ENCODE results near the gene UBIAD1. TPM values are rescaled to one million over a fixed set of nuclear protein-coding genes. Genes with fewer than 3 reads are reported as not detected.

The UBIAD1 gene
- total and polyA plus RNA-seq, 4 experiments from 2014 or later = 30.3 to 51.9 (median 37.7) TPM

- CTCF ChIA-PET (ENCODE audit: partially characterized antibody) = interaction anchor here (1.5 to 12.3 kb wide), 4 partner anchors 17 to 397 kb away, joined by 3 to 187 read pairs (median 8); no protein-coding TSS in a partner anchor
- H3K36me3 Mint-ChIP-seq = peaks cover 30 to 69% of the 10 kb centered on the region in 2 donors
Measured at GRCh38 chr1:11245248-11245647, 27.8 kb upstream of the UBIAD1 start.

GRCh38 chr1:11245904-11246719 lies 26.9 kb upstream of the UBIAD1 start:
- Histone ChIP-seq H3K4me3 (ENCODE audit: low read length in 2 of 2) (no peak overlapping the region), H3K27me3 (ENCODE audit: insufficient read depth, low read length) (no peaks in the 10 kb centered on the region), H3K9me3 (ENCODE audit: control insufficient read depth in 1 of 2, low read length in 2 of 2) (no peaks in the 10 kb centered on the region), H3K36me3 (ENCODE audit: insufficient read depth, low read length) (peaks cover 28% of the 10 kb centered on the region), H3K4me1 (ENCODE audit: insufficient read depth, low read length) (peaks cover 38% of the 10 kb centered on the region), H3K27ac (ENCODE audit: low read depth, low read length) (peak overlapping the region; percentile 35)
- DNase-seq = peak; percentile 45 to 68 (median 57)
- intact Hi-C loops (cut with micrococcal nuclease) = no loop called here
- Mint-ChIP-seq H3K27ac (peak overlapping the region; percentile 83 to 96 (median 89)), H3K27me3 (no peaks in the 10 kb centered on the region), H3K36me3 (peaks cover 32 to 71% of the 10 kb centered on the region in 2 donors), H3K9me3 (no peaks in the 10 kb centered on the region), H3K4me1 (peaks cover 23 to 37% (median 27%) of the 10 kb centered on the region in 4 donors), H3K4me3 (peak overlapping the region in 7 of 8 donors; percentile 19 to 83 (median 57))
- ChIA-PET POLR2A (ENCODE audit: partially characterized antibody) (interaction anchor here (1.1 to 2.9 kb wide), 3 partner anchors 11 to 27 kb away, joined by 3 to 21 read pairs (median 7); partner anchors contain the start of genes MTOR and UBIAD1), CTCF (ENCODE audit: partially characterized antibody) (interaction anchor here (0.8 to 12.3 kb wide), 8 partner anchors 8 to 396 kb away, joined by 3 to 187 read pairs (median 7); no protein-coding TSS in a partner anchor)

More at GRCh38 chr1:11245248-11245647, 27.8 kb upstream of the UBIAD1 start:
- no peaks in the 10 kb centered on the region for H3K9me3 ChIP-seq (ENCODE audit: control insufficient read depth in 1 of 2, low read length in 2 of 2)
- H3K27me3 Mint-ChIP-seq = no peaks in the 10 kb centered on the region
- H3K4me1 Mint-ChIP-seq = peaks cover 22 to 33% (median 24%) of the 10 kb centered on the region in 4 donors
- intact Hi-C loops (cut with micrococcal nuclease) = no loop called here
- H3K9me3 Mint-ChIP-seq = no peaks in the 10 kb centered on the region
- no peaks in the 10 kb centered on the region for H3K27me3 ChIP-seq (ENCODE audit: insufficient read depth, low read length)
- POLR2A ChIA-PET (ENCODE audit: partially characterized antibody) = interaction anchor here (1.1 to 2.9 kb wide), 2 partner anchors 11 to 17 kb away, joined by 3 to 21 read pairs; partner anchors contain the start of gene MTOR
- H3K36me3 ChIP-seq (ENCODE audit: insufficient read depth, low read length) = peaks cover 35% of the 10 kb centered on the region
- H3K27ac ChIP-seq (ENCODE audit: low read depth, low read length) = peak overlapping the region; percentile 16
- H3K4me3 ChIP-seq (ENCODE audit: low read length in 2 of 2) = no peak overlapping the region
- no peak for DNase-seq
- peak overlapping the region in 1 of 8 donors; percentile 17 for H3K4me3 Mint-ChIP-seq
- peak overlapping the region in 6 of 7 donors; percentile 53 to 96 (median 86) for H3K27ac Mint-ChIP-seq
- H3K4me1 ChIP-seq (ENCODE audit: insufficient read depth, low read length) = peaks cover 38% of the 10 kb centered on the region

DNA sequence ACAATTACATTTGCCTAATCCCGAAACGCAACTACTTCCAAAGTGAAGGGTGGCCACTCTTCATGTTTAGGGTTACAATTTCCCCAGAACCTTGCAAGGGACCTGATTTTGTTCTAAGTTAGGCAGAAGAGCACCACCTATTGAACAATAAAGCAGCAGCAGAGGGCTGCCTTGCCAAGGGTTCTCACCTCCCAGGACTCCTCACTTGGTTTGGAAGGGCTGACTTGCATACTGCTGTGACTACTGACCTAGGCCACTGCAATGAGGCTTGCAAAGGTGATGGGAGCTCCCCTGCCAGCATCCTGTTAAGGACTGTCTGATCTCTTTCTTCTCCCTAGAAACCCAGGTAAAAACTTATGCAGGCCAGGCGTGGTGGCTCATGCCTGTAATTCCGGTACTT lies 24.8 kb upstream of the UBIAD1 start:
- no peak overlapping the region for H3K4me3 ChIP-seq (ENCODE audit: low read length in 2 of 2)
- no peak for DNase-seq
- ChIA-PET POLR2A (ENCODE audit: partially characterized antibody) (interaction anchor here (2.5 kb wide), 1 partner anchor 25 kb away, joined by 7 read pairs; the partner anchor contains the start of gene UBIAD1), CTCF (ENCODE audit: partially characterized antibody) (interaction anchor here (0.6 to 12.3 kb wide), 5 partner anchors 10 to 394 kb away, joined by 3 to 187 read pairs (median 5); no protein-coding TSS in a partner anchor)
- intact Hi-C loops (cut with micrococcal nuclease) = no loop called here
- H3K27ac Mint-ChIP-seq = peak overlapping the region in 6 of 7 donors; percentile 50 to 85 (median 72)
- no peaks in the 10 kb centered on the region for H3K27me3 ChIP-seq (ENCODE audit: insufficient read depth, low read length)
- H3K4me1 Mint-ChIP-seq = peaks cover 19 to 32% (median 23%) of the 10 kb centered on the region in 4 donors
- no peak overlapping the region for H3K27ac ChIP-seq (ENCODE audit: low read depth, low read length)
- H3K27me3 Mint-ChIP-seq = no peaks in the 10 kb centered on the region
- H3K4me1 ChIP-seq (ENCODE audit: insufficient read depth, low read length) = peaks cover 38% of the 10 kb centered on the region
- H3K9me3 ChIP-seq (ENCODE audit: control insufficient read depth in 1 of 2, low read length in 2 of 2) = no peaks in the 10 kb centered on the region
- peaks cover 36% of the 10 kb centered on the region for H3K36me3 ChIP-seq (ENCODE audit: insufficient read depth, low read length)
- H3K9me3 Mint-ChIP-seq = no peaks in the 10 kb centered on the region
- no peak overlapping the region for H3K4me3 Mint-ChIP-seq
- H3K36me3 Mint-ChIP-seq = peaks cover 32 to 73% of the 10 kb centered on the region in 2 donors

DNA sequence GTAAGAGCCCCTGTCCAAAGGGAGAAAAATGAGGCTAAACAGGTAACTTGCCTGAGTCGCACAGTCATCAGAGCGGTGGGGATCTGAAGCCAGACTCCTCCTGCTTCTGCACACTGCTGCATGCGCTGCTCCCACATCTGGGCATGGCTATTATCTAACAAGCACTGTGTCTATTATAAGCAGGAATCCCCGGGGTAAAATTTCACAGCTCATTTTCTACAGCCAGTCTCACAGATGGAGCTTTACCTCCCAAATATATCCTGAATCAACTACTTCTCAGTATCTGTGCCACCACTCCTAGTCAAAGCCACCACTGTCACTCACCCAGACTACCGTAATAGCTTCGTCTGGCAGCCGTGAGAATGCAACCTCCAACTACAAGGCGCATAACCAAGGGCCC lies 20.5 kb upstream of the UBIAD1 start:
- H3K27ac ChIP-seq (ENCODE audit: low read depth, low read length) = no peak overlapping the region
- H3K4me3 ChIP-seq (ENCODE audit: low read length in 2 of 2) = no peak overlapping the region
- no peaks in the 10 kb centered on the region for H3K27me3 ChIP-seq (ENCODE audit: insufficient read depth, low read length)
- ChIA-PET POLR2A (ENCODE audit: partially characterized antibody) (interaction anchor here (3.9 kb wide), 1 partner anchor 10 kb away, joined by 19 read pairs; the partner anchor contains the start of gene MTOR), CTCF (ENCODE audit: partially characterized antibody) (interaction anchor here (2.4 to 4.5 kb wide), 3 partner anchors 10 to 215 kb away, joined by 5 to 18 read pairs (median 15); partner anchors contain the start of gene MTOR)
- H3K4me3 Mint-ChIP-seq = no peak overlapping the region
- no peaks in the 10 kb centered on the region for H3K9me3 Mint-ChIP-seq
- H3K9me3 ChIP-seq (ENCODE audit: control insufficient read depth in 1 of 2, low read length in 2 of 2) = no peaks in the 10 kb centered on the region
- H3K36me3 ChIP-seq (ENCODE audit: insufficient read depth, low read length) = peaks cover 51% of the 10 kb centered on the region
- intact Hi-C loops (cut with micrococcal nuclease) = no loop called here
- no peaks in the 10 kb centered on the region for H3K27me3 Mint-ChIP-seq
- H3K27ac Mint-ChIP-seq = peak overlapping the region in 1 of 7 donors; percentile 75
- peaks cover 8% of the 10 kb centered on the region for H3K4me1 ChIP-seq (ENCODE audit: insufficient read depth, low read length)
- no peak for DNase-seq
- peaks cover 41 to 68% of the 10 kb centered on the region in 2 donors for H3K36me3 Mint-ChIP-seq
- peaks cover 4 to 11% (median 7%) of the 10 kb centered on the region in 4 donors for H3K4me1 Mint-ChIP-seq

DNA sequence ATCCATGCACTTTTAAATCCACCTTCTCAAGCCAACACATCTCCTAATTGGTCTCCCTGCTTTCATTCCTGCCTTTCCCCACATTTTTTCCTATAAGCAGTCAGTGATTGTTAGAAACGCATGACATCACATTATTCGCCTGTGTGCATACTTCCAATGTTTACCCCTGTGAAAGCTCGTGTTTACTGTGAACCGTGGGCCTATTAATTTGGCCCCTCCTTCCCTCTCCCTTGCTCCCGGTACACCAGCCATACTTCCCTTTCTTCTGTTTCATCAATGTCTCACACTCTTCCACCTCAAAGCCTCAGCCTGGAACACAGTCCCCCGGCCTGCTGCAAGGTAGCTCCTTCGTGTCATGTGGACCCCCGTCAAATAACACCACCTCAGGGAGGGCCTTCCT lies 19.8 kb upstream of the UBIAD1 start:
- Histone ChIP-seq H3K36me3 (ENCODE audit: insufficient read depth, low read length) (peaks cover 49% of the 10 kb centered on the region), H3K9me3 (ENCODE audit: control insufficient read depth in 1 of 2, low read length in 2 of 2) (no peaks in the 10 kb centered on the region), H3K27me3 (ENCODE audit: insufficient read depth, low read length) (no peaks in the 10 kb centered on the region), H3K4me3 (ENCODE audit: low read length in 2 of 2) (no peak overlapping the region), H3K4me1 (ENCODE audit: insufficient read depth, low read length) (peaks cover 1% of the 10 kb centered on the region), H3K27ac (ENCODE audit: low read depth, low read length) (no peak overlapping the region)
- Mint-ChIP-seq H3K36me3 (peaks cover 45 to 68% of the 10 kb centered on the region in 2 donors), H3K4me1 (peaks cover 0 to 9% (median 2%) of the 10 kb centered on the region in 4 donors), H3K27me3 (no peaks in the 10 kb centered on the region), H3K4me3 (no peak overlapping the region), H3K27ac (peak overlapping the region in 4 of 7 donors; percentile 3 to 63 (median 30)), H3K9me3 (no peaks in the 10 kb centered on the region)
- DNase-seq = no peak
- ChIA-PET CTCF (ENCODE audit: partially characterized antibody) (interaction anchor here (2.5 to 4.5 kb wide), 2 partner anchors 11 to 216 kb away, joined by 15 to 18 read pairs; no protein-coding TSS in a partner anchor), POLR2A (ENCODE audit: partially characterized antibody) (interaction anchor here (3.9 kb wide), 1 partner anchor 9 kb away, joined by 19 read pairs; the partner anchor contains the start of gene MTOR)
- intact Hi-C loops (cut with micrococcal nuclease) = no loop called here

DNA sequence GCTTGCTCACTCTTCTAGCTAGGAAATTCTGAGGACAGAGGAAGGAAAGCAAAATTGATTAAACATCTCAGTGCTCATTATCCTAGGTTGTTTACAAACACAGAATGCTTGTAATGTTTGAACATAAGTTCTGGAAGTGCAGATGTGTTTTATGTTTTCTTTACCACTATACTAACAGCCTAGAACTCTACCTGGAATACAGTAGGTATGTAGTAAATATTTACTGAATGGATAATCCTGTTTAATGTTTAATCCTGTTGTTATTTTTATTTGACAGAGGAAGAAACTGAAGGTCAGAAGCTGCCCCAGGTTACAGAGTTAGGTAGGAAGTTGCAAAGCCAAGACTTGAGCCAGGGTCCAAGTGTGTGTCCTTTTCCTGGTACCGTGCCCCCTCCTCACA lies 16.7 kb upstream of the UBIAD1 start:
- Mint-ChIP-seq H3K27me3 (no peaks in the 10 kb centered on the region), H3K9me3 (no peaks in the 10 kb centered on the region), H3K36me3 (peaks cover 49 to 66% of the 10 kb centered on the region in 2 donors), H3K27ac (no peak overlapping the region), H3K4me3 (no peak overlapping the region), H3K4me1 (peaks cover 2 to 13% (median 8%) of the 10 kb centered on the region in 4 donors)
- Histone ChIP-seq H3K9me3 (ENCODE audit: control insufficient read depth in 1 of 2, low read length in 2 of 2) (no peaks in the 10 kb centered on the region), H3K27me3 (ENCODE audit: insufficient read depth, low read length) (no peaks in the 10 kb centered on the region), H3K4me3 (ENCODE audit: low read length in 2 of 2) (no peak overlapping the region), H3K36me3 (ENCODE audit: insufficient read depth, low read length) (peaks cover 60% of the 10 kb centered on the region), H3K4me1 (ENCODE audit: insufficient read depth, low read length) (peaks cover 2% of the 10 kb centered on the region), H3K27ac (ENCODE audit: low read depth, low read length) (no peak overlapping the region)
- intact Hi-C loops (cut with micrococcal nuclease) = no loop called here
- ChIA-PET POLR2A (ENCODE audit: partially characterized antibody) (interaction anchor here (0.8 to 1.5 kb wide), 3 partner anchors 11 to 28 kb away, joined by 3 read pairs; no protein-coding TSS in a partner anchor), CTCF (ENCODE audit: partially characterized antibody) (interaction anchor here (2.0 to 2.2 kb wide), 2 partner anchors 9 to 386 kb away, joined by 4 to 7 read pairs; no protein-coding TSS in a partner anchor)
- no peak for DNase-seq

Data from CD4-positive, alpha-beta memory T cell (primary cell).